HG02610 (cell line): ENCODE results near the gene RAPH1.

Experiments
- ATAC-seq: cut with Tn5 transposase; IDR thresholded peaks from one replicate; pipeline ENCODE4 v1.9.1; 2021; ENCODE audit warnings: mild to moderate bottlenecking, moderate library complexity; ENCODE audit not compliant: unreplicated experiment

RAPH1 gene, protein sequence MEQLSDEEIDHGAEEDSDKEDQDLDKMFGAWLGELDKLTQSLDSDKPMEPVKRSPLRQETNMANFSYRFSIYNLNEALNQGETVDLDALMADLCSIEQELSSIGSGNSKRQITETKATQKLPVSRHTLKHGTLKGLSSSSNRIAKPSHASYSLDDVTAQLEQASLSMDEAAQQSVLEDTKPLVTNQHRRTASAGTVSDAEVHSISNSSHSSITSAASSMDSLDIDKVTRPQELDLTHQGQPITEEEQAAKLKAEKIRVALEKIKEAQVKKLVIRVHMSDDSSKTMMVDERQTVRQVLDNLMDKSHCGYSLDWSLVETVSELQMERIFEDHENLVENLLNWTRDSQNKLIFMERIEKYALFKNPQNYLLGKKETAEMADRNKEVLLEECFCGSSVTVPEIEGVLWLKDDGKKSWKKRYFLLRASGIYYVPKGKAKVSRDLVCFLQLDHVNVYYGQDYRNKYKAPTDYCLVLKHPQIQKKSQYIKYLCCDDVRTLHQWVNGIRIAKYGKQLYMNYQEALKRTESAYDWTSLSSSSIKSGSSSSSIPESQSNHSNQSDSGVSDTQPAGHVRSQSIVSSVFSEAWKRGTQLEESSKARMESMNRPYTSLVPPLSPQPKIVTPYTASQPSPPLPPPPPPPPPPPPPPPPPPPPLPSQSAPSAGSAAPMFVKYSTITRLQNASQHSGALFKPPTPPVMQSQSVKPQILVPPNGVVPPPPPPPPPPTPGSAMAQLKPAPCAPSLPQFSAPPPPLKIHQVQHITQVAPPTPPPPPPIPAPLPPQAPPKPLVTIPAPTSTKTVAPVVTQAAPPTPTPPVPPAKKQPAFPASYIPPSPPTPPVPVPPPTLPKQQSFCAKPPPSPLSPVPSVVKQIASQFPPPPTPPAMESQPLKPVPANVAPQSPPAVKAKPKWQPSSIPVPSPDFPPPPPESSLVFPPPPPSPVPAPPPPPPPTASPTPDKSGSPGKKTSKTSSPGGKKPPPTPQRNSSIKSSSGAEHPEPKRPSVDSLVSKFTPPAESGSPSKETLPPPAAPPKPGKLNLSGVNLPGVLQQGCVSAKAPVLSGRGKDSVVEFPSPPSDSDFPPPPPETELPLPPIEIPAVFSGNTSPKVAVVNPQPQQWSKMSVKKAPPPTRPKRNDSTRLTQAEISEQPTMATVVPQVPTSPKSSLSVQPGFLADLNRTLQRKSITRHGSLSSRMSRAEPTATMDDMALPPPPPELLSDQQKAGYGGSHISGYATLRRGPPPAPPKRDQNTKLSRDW

DNA sequence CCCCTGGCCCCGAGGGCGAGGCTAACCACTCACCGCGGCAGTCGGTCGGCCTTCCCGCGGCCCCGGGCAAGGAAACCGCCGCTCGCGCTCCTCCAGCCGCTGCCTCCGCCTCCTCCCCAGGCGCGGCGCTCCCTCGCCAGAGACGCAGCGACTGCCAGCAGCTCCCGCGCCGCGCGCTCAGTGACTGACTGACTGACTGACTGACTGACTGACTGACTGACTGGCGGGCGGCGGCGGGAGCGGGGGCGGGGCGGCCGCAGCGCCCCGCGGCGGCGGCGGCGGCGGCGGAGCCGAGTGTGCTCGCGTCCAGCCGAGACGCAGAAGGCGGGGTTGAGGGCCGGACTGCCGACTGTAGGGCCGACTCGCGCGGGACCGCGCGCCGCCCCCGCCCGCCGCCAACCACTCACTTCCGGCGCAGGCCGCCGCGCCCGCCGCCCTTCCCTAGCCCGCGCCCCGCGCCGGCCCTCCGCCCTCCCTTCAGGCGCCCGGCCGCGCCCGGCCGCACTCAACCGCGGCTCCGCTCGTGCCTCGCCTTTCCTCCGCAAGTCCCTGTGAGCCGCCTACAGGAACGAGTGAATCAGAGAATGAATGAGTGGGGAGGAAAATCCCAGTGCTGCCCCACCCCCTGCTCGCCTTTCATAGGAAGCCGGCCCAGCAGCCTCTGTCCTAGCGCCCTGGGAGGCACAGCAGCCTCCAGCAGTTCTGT is at the start of gene RAPH1:
Gene RAPH1 (minus strand): TSS at position 224 of the 706 bp plus-strand sequence. CDS start 39,948 bp downstream, outside the sequence.
- ATAC-seq, result peak; percentile 75

- no peak for ATAC-seq
Measured at GRCh38 chr2:203584784-203585183, 49.7 kb upstream of the RAPH1 start.

DNA sequence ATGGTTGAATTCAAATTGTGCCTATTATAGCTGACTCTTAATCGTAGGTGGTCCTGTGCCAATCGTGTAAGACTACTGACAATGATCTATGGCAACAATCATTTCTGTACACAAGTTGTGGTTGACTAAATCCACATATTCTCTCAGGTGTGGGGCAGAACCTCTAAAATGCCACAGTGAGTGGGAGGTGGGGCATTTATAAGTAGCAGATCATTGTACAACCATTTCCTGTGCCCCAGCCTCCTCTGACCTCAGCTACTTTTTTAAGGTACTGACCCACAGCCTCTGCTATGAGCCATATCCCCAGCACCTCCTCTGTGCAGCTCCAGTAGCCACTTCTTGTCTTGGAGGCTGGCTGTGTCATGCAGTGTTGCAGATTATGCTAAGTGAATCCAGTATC is 48.6 kb upstream of the RAPH1 start:
- ATAC-seq, result peak; percentile 32

- no peak for ATAC-seq
Measured at GRCh38 chr2:203583084-203583695, 48.1 kb upstream of the RAPH1 start.

GRCh38 chr2:203582468-203582867 is 47.4 kb upstream of the RAPH1 start:
- no peak for ATAC-seq

- no peak for ATAC-seq
Measured at GRCh38 chr2:203580844-203581243, 45.7 kb upstream of the RAPH1 start.

DNA sequence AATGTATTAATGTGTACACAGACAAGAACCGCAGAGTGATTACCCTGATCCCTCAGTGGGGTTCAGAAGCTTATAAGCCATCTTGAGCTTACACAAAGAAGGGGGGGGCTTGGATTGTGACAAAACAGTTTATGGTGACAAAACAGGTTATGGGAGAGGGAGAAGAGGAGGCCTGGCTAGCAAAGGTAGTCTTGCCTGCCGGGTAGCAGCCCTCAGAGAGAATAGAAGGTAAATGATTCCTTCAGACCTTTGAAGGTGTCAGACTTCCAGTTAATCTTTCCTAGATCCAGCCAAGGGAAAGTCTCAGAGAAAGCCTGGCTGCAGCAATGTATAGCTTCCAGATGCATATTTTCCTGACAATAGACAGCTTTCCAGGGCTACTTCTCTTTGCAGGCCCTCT is 44.6 kb upstream of the RAPH1 start:
- ATAC-seq, result no peak

GRCh38 chr2:203578759-203579643 is 43.9 kb upstream of the RAPH1 start:
- ATAC-seq, result peak; percentile 98

- no peak for ATAC-seq
Measured at GRCh38 chr2:203574824-203575223, 39.7 kb upstream of the RAPH1 start.

- no peak for ATAC-seq
Measured at GRCh38 chr2:203572316-203572715, 37.2 kb upstream of the RAPH1 start.

- ATAC-seq, result no peak
Measured at GRCh38 chr2:203569677-203570316, 34.7 kb upstream of the RAPH1 start.

- ATAC-seq, result no peak
Measured at GRCh38 chr2:203567691-203568090, 32.6 kb upstream of the RAPH1 start.

GRCh38 chr2:203566161-203566560 is 31.1 kb upstream of the RAPH1 start:
- ATAC-seq, result no peak

GRCh38 chr2:203565076-203565475 is 30.0 kb upstream of the RAPH1 start:
- no peak for ATAC-seq

DNA sequence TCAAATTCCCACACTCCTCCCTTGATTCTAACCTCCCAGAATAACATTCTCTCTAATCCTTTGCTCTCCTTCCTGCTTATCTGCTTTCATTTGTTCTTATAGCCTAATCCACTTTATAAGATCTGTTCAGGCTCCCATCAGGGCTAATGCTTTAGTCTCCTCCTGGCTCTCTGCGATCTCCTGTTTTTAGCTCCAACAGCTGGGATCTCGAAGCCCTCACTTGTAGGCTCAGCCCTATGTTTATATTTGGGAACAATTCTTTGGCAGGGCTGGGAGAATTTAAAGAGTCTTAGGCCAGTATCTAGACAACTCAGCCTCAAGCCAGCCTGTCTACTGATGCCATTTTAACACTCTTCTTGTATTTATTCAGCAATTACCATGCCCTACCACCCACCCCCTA is 27.2 kb upstream of the RAPH1 start:
- no peak for ATAC-seq

DNA sequence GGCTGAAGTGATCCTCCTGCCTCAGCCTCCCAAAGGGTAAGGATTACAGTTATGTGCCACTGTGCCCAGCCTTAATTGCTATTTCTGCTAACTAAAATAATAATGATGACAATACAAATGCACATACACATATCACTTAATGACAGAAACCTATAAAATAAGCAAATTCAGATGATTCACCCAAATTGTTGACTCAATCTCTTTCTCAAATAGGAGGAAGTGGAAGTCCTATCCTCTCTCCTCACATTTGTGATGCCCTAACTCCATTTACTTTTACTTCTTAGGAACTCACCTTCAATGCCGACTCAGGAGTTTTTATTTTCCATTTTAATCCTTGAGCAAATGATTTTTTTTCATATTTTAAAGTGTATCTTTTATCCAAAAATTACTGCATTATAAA is 24.5 kb upstream of the RAPH1 start:
- no peak for ATAC-seq

DNA sequence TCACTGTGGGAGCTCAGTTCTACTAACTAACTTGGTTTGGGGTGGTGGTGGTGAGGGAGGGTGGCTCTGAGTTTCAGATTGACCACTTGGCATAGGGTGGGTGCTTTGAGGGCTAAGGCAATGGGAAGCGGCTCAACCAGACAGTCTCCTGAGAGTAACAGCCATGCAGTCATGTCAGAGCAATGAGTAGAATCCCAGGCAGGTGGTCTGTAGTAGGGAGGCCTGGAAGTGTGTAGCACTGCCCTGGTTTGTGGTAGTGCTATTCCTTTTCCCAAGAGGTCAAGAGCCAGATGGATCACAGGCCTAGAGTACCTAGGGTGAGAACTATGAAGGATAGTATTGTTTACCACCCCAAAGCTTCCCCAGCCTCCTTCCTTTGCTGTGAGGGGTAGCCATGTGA is 18.7 kb upstream of the RAPH1 start:
- ATAC-seq, result no peak

- ATAC-seq, result no peak
Measured at GRCh38 chr2:203551778-203552177, 16.7 kb upstream of the RAPH1 start.

DNA sequence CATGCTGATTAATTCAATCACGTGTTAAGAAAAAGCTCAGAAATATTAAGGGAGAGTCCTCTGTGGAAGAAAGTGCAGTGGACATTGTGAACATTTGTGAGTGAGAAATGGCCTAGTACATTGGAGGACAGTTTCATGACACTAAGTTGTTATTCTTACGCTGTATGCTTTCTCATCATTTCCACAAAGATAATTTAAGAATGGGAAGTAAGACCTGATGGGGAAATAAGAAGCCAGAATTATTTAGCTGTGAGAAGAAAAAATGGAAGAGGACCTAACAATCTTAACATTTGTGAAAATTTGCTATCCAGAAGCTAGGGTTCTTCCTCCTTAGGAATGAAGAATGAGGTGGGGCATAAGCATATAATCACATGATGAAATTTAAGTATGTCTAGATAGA is 15.2 kb upstream of the RAPH1 start:
- no peak for ATAC-seq
